ENCODE measurements around the gene TBC1D9.

DNA sequence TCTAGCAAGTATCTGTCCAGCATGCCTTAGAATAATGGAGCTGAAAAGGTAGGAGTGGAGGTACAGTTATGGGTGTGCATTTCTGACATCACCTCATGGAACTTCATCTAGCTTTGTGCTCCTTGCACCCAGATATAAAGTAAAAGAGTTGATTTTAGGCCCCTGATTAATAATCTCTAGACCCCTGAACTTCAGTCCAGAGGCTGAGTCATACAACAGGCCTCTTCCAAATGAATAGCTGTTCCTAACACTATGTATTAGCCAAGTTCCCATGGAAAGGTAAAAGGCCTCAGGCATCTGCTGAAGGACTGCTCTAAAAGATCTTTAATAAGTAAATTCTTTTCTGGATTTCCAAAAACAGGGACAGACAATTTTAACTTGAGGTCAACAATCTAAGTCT, 16.2 kb downstream of the TBC1D9 start:
- TF ChIP-seq, protein P1, sequence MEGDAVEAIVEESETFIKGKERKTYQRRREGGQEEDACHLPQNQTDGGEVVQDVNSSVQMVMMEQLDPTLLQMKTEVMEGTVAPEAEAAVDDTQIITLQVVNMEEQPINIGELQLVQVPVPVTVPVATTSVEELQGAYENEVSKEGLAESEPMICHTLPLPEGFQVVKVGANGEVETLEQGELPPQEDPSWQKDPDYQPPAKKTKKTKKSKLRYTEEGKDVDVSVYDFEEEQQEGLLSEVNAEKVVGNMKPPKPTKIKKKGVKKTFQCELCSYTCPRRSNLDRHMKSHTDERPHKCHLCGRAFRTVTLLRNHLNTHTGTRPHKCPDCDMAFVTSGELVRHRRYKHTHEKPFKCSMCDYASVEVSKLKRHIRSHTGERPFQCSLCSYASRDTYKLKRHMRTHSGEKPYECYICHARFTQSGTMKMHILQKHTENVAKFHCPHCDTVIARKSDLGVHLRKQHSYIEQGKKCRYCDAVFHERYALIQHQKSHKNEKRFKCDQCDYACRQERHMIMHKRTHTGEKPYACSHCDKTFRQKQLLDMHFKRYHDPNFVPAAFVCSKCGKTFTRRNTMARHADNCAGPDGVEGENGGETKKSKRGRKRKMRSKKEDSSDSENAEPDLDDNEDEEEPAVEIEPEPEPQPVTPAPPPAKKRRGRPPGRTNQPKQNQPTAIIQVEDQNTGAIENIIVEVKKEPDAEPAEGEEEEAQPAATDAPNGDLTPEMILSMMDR (tag by site-specific recombination; IDR thresholded peaks at IDR 0.05), result no peak
- no peak for TF ChIP-seq ZNF843 (tag by site-specific recombination; IDR thresholded peaks at IDR 0.05)
- TF ChIP-seq, protein P2, sequence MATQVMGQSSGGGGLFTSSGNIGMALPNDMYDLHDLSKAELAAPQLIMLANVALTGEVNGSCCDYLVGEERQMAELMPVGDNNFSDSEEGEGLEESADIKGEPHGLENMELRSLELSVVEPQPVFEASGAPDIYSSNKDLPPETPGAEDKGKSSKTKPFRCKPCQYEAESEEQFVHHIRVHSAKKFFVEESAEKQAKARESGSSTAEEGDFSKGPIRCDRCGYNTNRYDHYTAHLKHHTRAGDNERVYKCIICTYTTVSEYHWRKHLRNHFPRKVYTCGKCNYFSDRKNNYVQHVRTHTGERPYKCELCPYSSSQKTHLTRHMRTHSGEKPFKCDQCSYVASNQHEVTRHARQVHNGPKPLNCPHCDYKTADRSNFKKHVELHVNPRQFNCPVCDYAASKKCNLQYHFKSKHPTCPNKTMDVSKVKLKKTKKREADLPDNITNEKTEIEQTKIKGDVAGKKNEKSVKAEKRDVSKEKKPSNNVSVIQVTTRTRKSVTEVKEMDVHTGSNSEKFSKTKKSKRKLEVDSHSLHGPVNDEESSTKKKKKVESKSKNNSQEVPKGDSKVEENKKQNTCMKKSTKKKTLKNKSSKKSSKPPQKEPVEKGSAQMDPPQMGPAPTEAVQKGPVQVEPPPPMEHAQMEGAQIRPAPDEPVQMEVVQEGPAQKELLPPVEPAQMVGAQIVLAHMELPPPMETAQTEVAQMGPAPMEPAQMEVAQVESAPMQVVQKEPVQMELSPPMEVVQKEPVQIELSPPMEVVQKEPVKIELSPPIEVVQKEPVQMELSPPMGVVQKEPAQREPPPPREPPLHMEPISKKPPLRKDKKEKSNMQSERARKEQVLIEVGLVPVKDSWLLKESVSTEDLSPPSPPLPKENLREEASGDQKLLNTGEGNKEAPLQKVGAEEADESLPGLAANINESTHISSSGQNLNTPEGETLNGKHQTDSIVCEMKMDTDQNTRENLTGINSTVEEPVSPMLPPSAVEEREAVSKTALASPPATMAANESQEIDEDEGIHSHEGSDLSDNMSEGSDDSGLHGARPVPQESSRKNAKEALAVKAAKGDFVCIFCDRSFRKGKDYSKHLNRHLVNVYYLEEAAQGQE (tag by site-specific recombination; IDR thresholded peaks at IDR 0.05), result no peak
- TF ChIP-seq, protein P3, sequence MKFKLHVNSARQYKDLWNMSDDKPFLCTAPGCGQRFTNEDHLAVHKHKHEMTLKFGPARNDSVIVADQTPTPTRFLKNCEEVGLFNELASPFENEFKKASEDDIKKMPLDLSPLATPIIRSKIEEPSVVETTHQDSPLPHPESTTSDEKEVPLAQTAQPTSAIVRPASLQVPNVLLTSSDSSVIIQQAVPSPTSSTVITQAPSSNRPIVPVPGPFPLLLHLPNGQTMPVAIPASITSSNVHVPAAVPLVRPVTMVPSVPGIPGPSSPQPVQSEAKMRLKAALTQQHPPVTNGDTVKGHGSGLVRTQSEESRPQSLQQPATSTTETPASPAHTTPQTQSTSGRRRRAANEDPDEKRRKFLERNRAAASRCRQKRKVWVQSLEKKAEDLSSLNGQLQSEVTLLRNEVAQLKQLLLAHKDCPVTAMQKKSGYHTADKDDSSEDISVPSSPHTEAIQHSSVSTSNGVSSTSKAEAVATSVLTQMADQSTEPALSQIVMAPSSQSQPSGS (tag by site-specific recombination; IDR thresholded peaks at IDR 0.05; ENCODE audit: low read depth), result no peak
- TF ChIP-seq ZBTB20 (tag by site-specific recombination; IDR thresholded peaks at IDR 0.05), result no peak
- no peak for TF ChIP-seq HOXC10 (CRISPR knock-in tag; IDR thresholded peaks at IDR 0.05)
- TF ChIP-seq, protein P4, sequence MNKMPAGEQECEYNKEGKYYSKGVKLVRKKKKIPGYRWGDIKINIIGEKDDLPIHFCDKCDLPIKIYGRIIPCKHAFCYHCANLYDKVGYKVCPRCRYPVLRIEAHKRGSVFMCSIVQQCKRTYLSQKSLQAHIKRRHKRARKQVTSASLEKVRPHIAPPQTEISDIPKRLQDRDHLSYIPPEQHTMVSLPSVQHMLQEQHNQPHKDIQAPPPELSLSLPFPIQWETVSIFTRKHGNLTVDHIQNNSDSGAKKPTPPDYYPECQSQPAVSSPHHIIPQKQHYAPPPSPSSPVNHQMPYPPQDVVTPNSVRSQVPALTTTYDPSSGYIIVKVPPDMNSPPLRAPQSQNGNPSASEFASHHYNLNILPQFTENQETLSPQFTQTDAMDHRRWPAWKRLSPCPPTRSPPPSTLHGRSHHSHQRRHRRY (tag by site-specific recombination; IDR thresholded peaks at IDR 0.05), result no peak
- no peak for TF ChIP-seq ZBTB1 (tag by site-specific recombination; IDR thresholded peaks at IDR 0.05)
- TF ChIP-seq ZNF747 (tag by site-specific recombination; IDR thresholded peaks at IDR 0.05), result no peak
- TF ChIP-seq ZBTB48 (tag by site-specific recombination; IDR thresholded peaks at IDR 0.05), result no peak

Measured in HEK293 (cell line).